GM20431 (cell line): ENCODE measurements around the gene TMPRSS6.

Source experiments
- in situ Hi-C: fragments of 300-500 bp; cut with MseI, MboI; formaldehyde crosslinking; loops from one replicate; pipeline ENCODE4 v1.15.0; 2020; ENCODE audit warnings: low sequenced_read_pairs; ENCODE audit not compliant: unreplicated experiment

The TMPRSS6 gene

GRCh38 chr22:37141476-37141875 is 32.0 kb upstream of the TMPRSS6 start:
- in situ Hi-C loops: no loop called here

- in situ Hi-C loops: no loop called here
Measured at GRCh38 chr22:37140686-37141323, 31.3 kb upstream of the TMPRSS6 start.

- in situ Hi-C loops: no loop called here
Measured at GRCh38 chr22:37139762-37140161, 30.2 kb upstream of the TMPRSS6 start.

GRCh38 chr22:37138849-37139561 is 29.5 kb upstream of the TMPRSS6 start:
- in situ Hi-C loops: no loop called here

- in situ Hi-C loops: no loop called here
Measured at GRCh38 chr22:37137903-37138665, 28.6 kb upstream of the TMPRSS6 start.

- in situ Hi-C loops: no loop called here
Measured at GRCh38 chr22:37137131-37137530, 27.6 kb upstream of the TMPRSS6 start.

GRCh38 chr22:37135023-37135422 is 25.5 kb upstream of the TMPRSS6 start:
- in situ Hi-C loops: no loop called here

- in situ Hi-C loops: no loop called here
Measured at GRCh38 chr22:37133304-37134018, 23.9 kb upstream of the TMPRSS6 start.

GRCh38 chr22:37132773-37133172 is 23.3 kb upstream of the TMPRSS6 start:
- in situ Hi-C loops: no loop called here

GRCh38 chr22:37129866-37130441 is 20.4 kb upstream of the TMPRSS6 start:
- in situ Hi-C loops: no loop called here

GRCh38 chr22:37128555-37129281 is 19.2 kb upstream of the TMPRSS6 start:
- in situ Hi-C loops: no loop called here

GRCh38 chr22:37127350-37127878 is 17.9 kb upstream of the TMPRSS6 start:
- in situ Hi-C loops: no loop called here

- in situ Hi-C loops: no loop called here
Measured at GRCh38 chr22:37126882-37127281, 17.4 kb upstream of the TMPRSS6 start.

- in situ Hi-C loops: no loop called here
Measured at GRCh38 chr22:37126383-37126782, 16.9 kb upstream of the TMPRSS6 start.

- in situ Hi-C loops: no loop called here
Measured at GRCh38 chr22:37123649-37124048, 14.1 kb upstream of the TMPRSS6 start.

GRCh38 chr22:37122598-37123180 is 13.2 kb upstream of the TMPRSS6 start:
- in situ Hi-C loops: no loop called here

- in situ Hi-C loops: no loop called here
Measured at GRCh38 chr22:37121887-37122591, 12.5 kb upstream of the TMPRSS6 start.

GRCh38 chr22:37120569-37121340 is 11.2 kb upstream of the TMPRSS6 start:
- in situ Hi-C loops: no loop called here
